Nasal cavity respiratory epithelium epithelial cell of viscerocranial mucosa (primary cell): ENCODE results near the gene EDN1. TPM values are rescaled to one million over a fixed set of nuclear protein-coding genes. Genes with fewer than 3 reads are reported as not detected.

Experiments used
- total RNA-seq: library from RNA; depleted of rRNA; stranded (reverse); fragments of >200 nt; gene quantifications from 2 replicates; pipeline ENCODE4 v1.2.3, GENCODE V29; 2014

EDN1 gene
- 20.3 and 21.5 TPM in 2 replicates for total RNA-seq

GRCh38 chr6:12289933-12290820 is at the start of gene EDN1:
TSS of gene EDN1 (plus strand) at chr6:12290361. CDS start at chr6:12290630, 269 bp downstream.

